Stimulated activated naive CD8-positive, alpha-beta T cell treated with anti-CD3 and anti-CD28 coated beads, Interleukin-15, Interleukin-2, amounts not matched to agents 100 ng/mL and 50 ng/mL, for 24 hours (primary cell): ENCODE results near the gene SLC1A4.

ENCODE experiments used
- H3K27ac Mint-ChIP-seq: one replicate; pipeline ENCODE4 v1.8.0; 2021; ENCODE audit warnings: mild to moderate bottlenecking, mixed read lengths
- H3K27me3 Mint-ChIP-seq: one replicate; pipeline ENCODE4 v1.8.0; 2021; ENCODE audit warnings: mixed read lengths
- H3K36me3 Mint-ChIP-seq: one replicate; pipeline ENCODE4 v1.8.0; 2021; ENCODE audit warnings: low read depth, mixed read lengths
- H3K4me1 Mint-ChIP-seq: one replicate; pipeline ENCODE4 v1.8.0; 2021; ENCODE audit warnings: low read depth, mixed read lengths
- H3K4me3 Mint-ChIP-seq: one replicate; pipeline ENCODE4 v1.8.0; 2021; ENCODE audit warnings: mild to moderate bottlenecking, mixed read lengths
- H3K9me3 Mint-ChIP-seq: one replicate; pipeline ENCODE4 v1.8.0; 2021; ENCODE audit warnings: mixed read lengths

SLC1A4 gene

GRCh38 chr2:64976276-64976675 is 12.9 kb upstream of the SLC1A4 start:
- no peaks in the 10 kb centered on the region for H3K36me3 Mint-ChIP-seq
- no peaks in the 10 kb centered on the region for H3K27me3 Mint-ChIP-seq
- H3K4me3 Mint-ChIP-seq: no peak overlapping the region
- H3K27ac Mint-ChIP-seq: no peak overlapping the region
- no peaks in the 10 kb centered on the region for H3K9me3 Mint-ChIP-seq
- no peaks in the 10 kb centered on the region for H3K4me1 Mint-ChIP-seq

GRCh38 chr2:64978514-64979268 is 10.5 kb upstream of the SLC1A4 start:
- H3K27ac Mint-ChIP-seq: no peak overlapping the region
- H3K4me3 Mint-ChIP-seq: no peak overlapping the region
- peaks cover 15% of the 10 kb centered on the region for H3K4me1 Mint-ChIP-seq
- no peaks in the 10 kb centered on the region for H3K27me3 Mint-ChIP-seq
- H3K9me3 Mint-ChIP-seq: no peaks in the 10 kb centered on the region
- H3K36me3 Mint-ChIP-seq: no peaks in the 10 kb centered on the region

- Mint-ChIP-seq H3K4me1 (peaks cover 15% of the 10 kb centered on the region), H3K36me3 (no peaks in the 10 kb centered on the region), H3K27me3 (no peaks in the 10 kb centered on the region), H3K27ac (no peak overlapping the region), H3K4me3 (no peak overlapping the region), H3K9me3 (no peaks in the 10 kb centered on the region)
These were observed 9.5 kb upstream of the SLC1A4 start for GRCh38 chr2:64979744-64980143.

DNA sequence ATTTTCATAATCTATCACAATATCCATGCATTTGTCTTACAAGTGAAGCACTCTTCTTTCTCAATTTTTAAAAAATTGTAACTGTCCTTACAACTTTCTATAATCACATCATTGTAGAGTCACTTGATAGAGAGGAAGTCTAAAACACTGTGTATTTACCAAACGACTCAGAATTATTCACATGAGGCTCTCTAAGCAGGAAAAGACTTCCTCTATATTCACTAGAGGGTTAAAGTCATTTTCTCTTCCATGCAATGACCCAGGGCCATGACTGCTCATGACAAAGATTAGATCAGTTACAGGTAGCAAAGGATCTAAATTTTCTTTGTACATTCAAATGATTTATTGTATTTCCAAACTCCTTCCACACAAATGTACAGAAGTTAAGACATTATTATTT is 9.0 kb upstream of the SLC1A4 start:
- H3K36me3 Mint-ChIP-seq: no peaks in the 10 kb centered on the region
- H3K27me3 Mint-ChIP-seq: no peaks in the 10 kb centered on the region
- no peak overlapping the region for H3K27ac Mint-ChIP-seq
- no peaks in the 10 kb centered on the region for H3K9me3 Mint-ChIP-seq
- H3K4me1 Mint-ChIP-seq: peaks cover 15% of the 10 kb centered on the region
- H3K4me3 Mint-ChIP-seq: no peak overlapping the region

GRCh38 chr2:64982311-64982857 is 6.8 kb upstream of the SLC1A4 start:
- H3K27ac Mint-ChIP-seq: peak overlapping the region; percentile 67
- no peaks in the 10 kb centered on the region for H3K36me3 Mint-ChIP-seq
- no peaks in the 10 kb centered on the region for H3K9me3 Mint-ChIP-seq
- H3K4me1 Mint-ChIP-seq: peaks cover 25% of the 10 kb centered on the region
- peaks cover 6% of the 10 kb centered on the region for H3K27me3 Mint-ChIP-seq
- peak overlapping the region; percentile 40 for H3K4me3 Mint-ChIP-seq

GRCh38 chr2:64982932-64983331 is 6.3 kb upstream of the SLC1A4 start:
- Mint-ChIP-seq H3K9me3 (no peaks in the 10 kb centered on the region), H3K36me3 (no peaks in the 10 kb centered on the region), H3K27me3 (peaks cover 6% of the 10 kb centered on the region), H3K4me1 (peaks cover 28% of the 10 kb centered on the region), H3K27ac (no peak overlapping the region), H3K4me3 (no peak overlapping the region)

- Mint-ChIP-seq H3K27me3 (peaks cover 6% of the 10 kb centered on the region), H3K27ac (no peak overlapping the region), H3K4me1 (peaks cover 40% of the 10 kb centered on the region), H3K36me3 (no peaks in the 10 kb centered on the region), H3K9me3 (no peaks in the 10 kb centered on the region), H3K4me3 (no peak overlapping the region)
These were observed 3.8 kb upstream of the SLC1A4 start for GRCh38 chr2:64985447-64985846.

- Mint-ChIP-seq H3K4me3 (peak overlapping the region; percentile 86), H3K27ac (no peak overlapping the region), H3K9me3 (no peaks in the 10 kb centered on the region), H3K36me3 (peaks cover 2% of the 10 kb centered on the region), H3K27me3 (peaks cover 14% of the 10 kb centered on the region), H3K4me1 (peaks cover 49% of the 10 kb centered on the region)
These were observed 1.9 kb upstream of the SLC1A4 start for GRCh38 chr2:64987001-64987955.

DNA sequence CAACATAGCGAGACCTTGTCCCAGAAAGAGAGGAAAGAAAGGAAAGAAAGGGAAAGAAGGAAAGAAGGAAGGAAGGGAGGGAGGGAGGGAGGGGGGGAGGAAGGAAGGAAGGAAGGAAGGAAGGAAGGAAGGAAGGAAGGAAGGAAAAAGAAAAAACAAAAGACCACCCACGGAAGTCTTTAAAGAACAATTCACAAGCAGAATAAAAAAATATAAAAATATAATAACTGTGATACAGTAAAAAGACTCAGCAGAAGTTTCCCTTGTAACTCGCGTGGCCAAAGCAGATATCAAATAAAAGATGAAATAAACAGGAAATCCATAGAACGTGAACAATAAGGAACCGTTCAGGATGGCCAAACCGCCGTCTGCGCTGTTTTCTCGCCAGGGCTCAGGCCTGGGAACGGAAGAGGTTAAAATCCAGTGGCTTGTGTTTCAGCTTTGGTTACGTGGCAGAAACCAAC is 1.2 kb upstream of the SLC1A4 start:
- peak overlapping the region; percentile 86 for H3K27ac Mint-ChIP-seq
- H3K4me1 Mint-ChIP-seq: peaks cover 49% of the 10 kb centered on the region
- peak overlapping the region; percentile 86 for H3K4me3 Mint-ChIP-seq
- H3K36me3 Mint-ChIP-seq: peaks cover 9% of the 10 kb centered on the region
- peaks cover 16% of the 10 kb centered on the region for H3K27me3 Mint-ChIP-seq
- H3K9me3 Mint-ChIP-seq: no peaks in the 10 kb centered on the region

DNA sequence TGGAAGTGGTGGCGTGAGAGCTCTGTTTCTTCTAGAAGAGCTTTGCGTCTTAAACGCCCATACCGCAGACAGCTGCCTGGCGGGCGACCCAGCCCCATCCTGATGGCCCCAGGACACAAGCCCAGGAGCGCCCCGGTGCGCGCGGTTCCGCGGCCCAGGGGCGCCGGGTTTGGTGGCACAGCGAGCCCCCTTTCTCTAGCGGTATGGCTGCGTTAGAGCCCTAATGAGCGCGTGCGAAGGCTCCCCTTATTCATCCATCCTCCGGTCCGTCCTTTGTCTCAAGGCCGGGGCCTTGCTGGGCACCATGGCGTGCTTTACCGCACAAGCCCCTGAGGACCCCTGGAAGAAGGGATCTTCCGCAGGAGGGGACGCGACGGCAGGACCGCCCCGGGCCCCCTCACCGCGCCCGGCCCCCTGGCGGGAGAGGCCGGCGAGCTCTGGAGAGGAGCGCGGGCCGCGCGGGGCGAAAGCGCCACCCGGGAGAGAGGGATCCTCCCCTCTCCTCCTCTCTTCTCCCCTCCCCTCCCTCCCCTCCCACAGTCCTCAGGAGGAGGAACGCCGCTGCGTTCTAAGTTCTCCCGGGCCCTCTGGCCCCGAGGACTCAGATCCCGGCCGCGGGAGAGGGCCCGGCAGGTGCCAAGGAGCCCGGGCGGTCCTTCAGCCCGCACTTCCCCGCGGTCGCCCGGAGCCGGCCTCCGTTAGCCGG is 626 bp upstream of the SLC1A4 start:
- Mint-ChIP-seq H3K9me3 (no peaks in the 10 kb centered on the region), H3K27ac (peak overlapping the region; percentile 86), H3K4me1 (peaks cover 52% of the 10 kb centered on the region), H3K36me3 (peaks cover 13% of the 10 kb centered on the region), H3K4me3 (peak overlapping the region; percentile 86), H3K27me3 (peaks cover 16% of the 10 kb centered on the region)

DNA sequence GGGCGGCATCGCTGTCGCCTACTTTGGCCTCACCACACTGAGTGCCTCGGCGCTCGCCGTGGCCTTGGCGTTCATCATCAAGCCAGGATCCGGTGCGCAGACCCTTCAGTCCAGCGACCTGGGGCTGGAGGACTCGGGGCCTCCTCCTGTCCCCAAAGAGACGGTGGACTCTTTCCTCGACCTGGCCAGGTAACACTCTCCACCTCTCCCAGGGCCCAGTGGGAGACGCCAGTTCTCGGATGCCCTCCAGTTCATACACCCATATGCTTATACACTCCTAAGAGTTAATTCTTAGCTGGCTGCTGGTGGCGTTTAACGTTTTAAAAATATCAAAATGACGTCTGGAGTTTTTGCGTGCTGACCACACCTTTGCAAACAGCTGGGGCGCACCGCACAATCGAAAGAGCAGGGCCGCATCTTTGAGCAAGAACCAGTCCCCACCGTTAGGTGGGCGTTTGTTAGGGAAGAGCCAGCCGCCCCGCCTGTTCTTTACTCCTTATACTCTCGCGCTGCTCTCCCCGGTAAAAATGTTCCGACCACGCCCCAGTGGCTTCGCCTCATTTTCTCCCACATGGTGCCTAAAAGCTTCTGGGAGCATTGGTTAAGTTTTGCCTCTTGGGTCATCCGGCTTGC is 899 bp downstream of the SLC1A4 start:
- Mint-ChIP-seq H3K27me3 (peaks cover 16% of the 10 kb centered on the region), H3K27ac (peak overlapping the region; percentile 70), H3K4me1 (peaks cover 52% of the 10 kb centered on the region), H3K9me3 (no peaks in the 10 kb centered on the region), H3K36me3 (peaks cover 25% of the 10 kb centered on the region), H3K4me3 (peak overlapping the region; percentile 88)

- Mint-ChIP-seq H3K9me3 (no peaks in the 10 kb centered on the region), H3K27ac (no peak overlapping the region), H3K4me3 (peak overlapping the region; percentile 88), H3K27me3 (peaks cover 14% of the 10 kb centered on the region), H3K36me3 (peaks cover 25% of the 10 kb centered on the region), H3K4me1 (peaks cover 52% of the 10 kb centered on the region)
These were observed 1.7 kb downstream of the SLC1A4 start for GRCh38 chr2:64990876-64991275.

GRCh38 chr2:64992218-64992617 is 3.0 kb downstream of the SLC1A4 start:
- Mint-ChIP-seq H3K4me3 (peak overlapping the region; percentile 37), H3K36me3 (peaks cover 25% of the 10 kb centered on the region), H3K4me1 (peaks cover 43% of the 10 kb centered on the region), H3K27ac (no peak overlapping the region), H3K27me3 (peaks cover 10% of the 10 kb centered on the region), H3K9me3 (no peaks in the 10 kb centered on the region)

GRCh38 chr2:64992990-64993389 is 3.8 kb downstream of the SLC1A4 start:
- peaks cover 37% of the 10 kb centered on the region for H3K4me1 Mint-ChIP-seq
- H3K36me3 Mint-ChIP-seq: peaks cover 25% of the 10 kb centered on the region
- no peaks in the 10 kb centered on the region for H3K9me3 Mint-ChIP-seq
- no peak overlapping the region for H3K27ac Mint-ChIP-seq
- H3K27me3 Mint-ChIP-seq: peaks cover 10% of the 10 kb centered on the region
- no peak overlapping the region for H3K4me3 Mint-ChIP-seq
